Trophoblast cell (in vitro differentiated cells and primary cell): ENCODE results near the gene EFCAB9.
A peak's percentile ranks its signal among the peaks of the same experiment; 100 is the strongest.

Experiments used
- DNase-seq, 2 donors: peaks; one replicate each; pipeline ENCODE4 v3.0.0-alpha.2; 2016
- H2AFZ ChIP-seq: 2 replicates; pipeline ENCODE4 v1.6.1; 2013; ENCODE audit warnings: low read length, moderate library complexity, mild to moderate bottlenecking; ENCODE audit not compliant: insufficient read depth, poor library complexity
- H2AK5ac ChIP-seq: 2 replicates; pipeline ENCODE4 v1.6.1; 2013; ENCODE audit warnings: mild to moderate bottlenecking, low read length
- H2BK120ac ChIP-seq: 2 replicates; pipeline ENCODE4 v1.6.1; 2013; ENCODE audit warnings: low read length, mild to moderate bottlenecking, moderate library complexity; ENCODE audit not compliant: insufficient read depth, poor library complexity
- H2BK12ac ChIP-seq: 2 replicates; pipeline ENCODE4 v1.6.1; 2013; ENCODE audit warnings: mild to moderate bottlenecking, low read length, moderate library complexity
- H2BK5ac ChIP-seq: 2 replicates; pipeline ENCODE4 v1.6.1; 2013; ENCODE audit warnings: low read length, low read depth, moderate library complexity, mild to moderate bottlenecking; ENCODE audit not compliant: poor library complexity
- H3K14ac ChIP-seq: 2 replicates; pipeline ENCODE4 v1.6.1; 2013; ENCODE audit warnings: mild to moderate bottlenecking, low read length
- H3K18ac ChIP-seq: 2 replicates; pipeline ENCODE4 v1.6.1; 2013; ENCODE audit warnings: mild to moderate bottlenecking, low read length
- H3K23ac ChIP-seq: 2 replicates; pipeline ENCODE4 v1.6.1; 2013; ENCODE audit warnings: low read length
- H3K27ac ChIP-seq: 2 replicates; pipeline ENCODE4 v1.5.1; 2013; ENCODE audit warnings: low read depth, mild to moderate bottlenecking, inconsistent platforms, low read length, moderate library complexity
- H3K27me3 ChIP-seq: 2 replicates; pipeline ENCODE4 v1.6.1; 2013; ENCODE audit warnings: inconsistent platforms, mild to moderate bottlenecking, low read length, moderate library complexity; ENCODE audit not compliant: insufficient read depth
- H3K36me3 ChIP-seq, 2 experiments: 1 replicate in 1 of 2; 2 replicates in 1 of 2; pipeline ENCODE4 v1.6.1; 2013; ENCODE audit warnings: low read length in 2 of 2, mild to moderate bottlenecking in 2 of 2, moderate library complexity in 1 of 2; ENCODE audit not compliant: insufficient read depth in 2 of 2, control insufficient read depth in 1 of 2
- H3K4ac ChIP-seq: 2 replicates; pipeline ENCODE4 v1.6.1; 2013; ENCODE audit warnings: low read depth, mild to moderate bottlenecking, low read length, moderate library complexity
- H3K4me1 ChIP-seq, 2 experiments: 1 replicate in 1 of 2; 2 replicates in 1 of 2; pipeline ENCODE4 v1.6.1; 2013; ENCODE audit warnings: low read length in 2 of 2, mild to moderate bottlenecking in 2 of 2, moderate library complexity in 1 of 2; ENCODE audit not compliant: insufficient read depth in 2 of 2, control insufficient read depth in 1 of 2
- H3K4me2 ChIP-seq: 2 replicates; pipeline ENCODE4 v1.6.1; 2013; ENCODE audit warnings: inconsistent platforms, mild to moderate bottlenecking, low read length, moderate library complexity
- H3K4me3 ChIP-seq: 2 replicates; pipeline ENCODE4 v1.5.1; 2013; ENCODE audit warnings: mild to moderate bottlenecking, low read depth, low read length, inconsistent platforms
- H3K79me1 ChIP-seq: one replicate; pipeline ENCODE4 v1.6.1; 2013; ENCODE audit warnings: low read length
- H3K79me2 ChIP-seq: 2 replicates; pipeline ENCODE4 v1.6.1; 2013; ENCODE audit warnings: low read length, mild to moderate bottlenecking; ENCODE audit not compliant: control insufficient read depth, insufficient read depth, poor library complexity
- H3K9ac ChIP-seq: 2 replicates; pipeline ENCODE4 v1.6.1; 2013; ENCODE audit warnings: mild to moderate bottlenecking, low read length
- H3K9me3 ChIP-seq: 2 replicates; pipeline ENCODE4 v1.6.1; 2013; ENCODE audit warnings: low read depth, mild to moderate bottlenecking, control low read depth, inconsistent platforms, low read length; ENCODE audit not compliant: insufficient read depth
- H4K12ac ChIP-seq: 2 replicates; pipeline ENCODE4 v1.6.1; 2013; ENCODE audit warnings: low read depth, mild to moderate bottlenecking, low read length, moderate library complexity
- H4K8ac ChIP-seq: 2 replicates; pipeline ENCODE4 v1.6.1; 2013; ENCODE audit warnings: low read depth, mild to moderate bottlenecking, low read length, moderate library complexity
- H4K91ac ChIP-seq: one replicate; pipeline ENCODE4 v1.6.1; 2013; ENCODE audit warnings: low read depth, mild to moderate bottlenecking, low read length, moderate library complexity
- WGBS: extraction: QIAGEN DNeasy Blood & Tissue Kit; methylation state at CpG from one replicate; pipeline ENCODE4 v1.1.7; 2013; ENCODE audit warnings: missing lambda C conversion rate; ENCODE audit not compliant: insufficient read length, insufficient coverage; ENCODE audit errors: extremely low coverage; 5-methylcytosine and 5-hydroxymethylcytosine counted together

The EFCAB9 gene

DNA sequence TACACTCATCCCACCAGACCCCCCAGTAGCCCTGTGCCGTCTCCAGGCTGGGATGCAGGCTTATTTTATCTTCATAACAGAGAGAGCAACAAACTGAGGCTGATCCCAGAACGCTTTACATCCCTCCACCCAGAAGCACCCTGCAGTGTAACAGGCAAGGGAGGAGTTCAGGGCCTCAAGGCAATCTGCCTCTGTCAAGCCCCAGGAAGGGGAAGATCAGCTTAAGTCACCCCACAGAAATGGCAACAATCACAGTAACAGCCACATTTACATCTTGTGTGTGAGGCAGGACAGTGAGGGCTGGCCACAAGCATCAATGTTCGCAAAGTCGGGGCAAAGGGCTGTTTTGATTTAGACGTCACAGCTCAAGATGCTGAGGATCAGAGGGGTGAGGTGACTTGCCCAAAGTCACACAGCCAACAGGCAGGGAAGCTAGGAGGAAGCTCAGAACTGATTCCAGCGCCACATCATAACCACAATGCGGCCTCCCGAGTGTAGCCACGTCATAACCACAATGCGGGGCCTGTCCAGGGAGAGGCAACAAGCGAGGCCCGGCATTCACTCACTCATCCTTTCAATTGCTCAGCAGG lies 20.3 kb upstream of the EFCAB9 start:
- no peak overlapping the region for H4K8ac ChIP-seq
- no peak overlapping the region for H2BK120ac ChIP-seq
- no peak overlapping the region for H2BK5ac ChIP-seq
- no peaks in the 10 kb centered on the region for H3K27me3 ChIP-seq
- no peaks in the 10 kb centered on the region for H3K9me3 ChIP-seq
- H2AK5ac ChIP-seq: no peak overlapping the region
- peak overlapping the region; percentile 17 for H3K18ac ChIP-seq
- H4K91ac ChIP-seq: no peak overlapping the region
- no peak overlapping the region for H3K4me2 ChIP-seq
- H3K27ac ChIP-seq: no peak overlapping the region
- peak overlapping the region; percentile 18 for H3K14ac ChIP-seq
- H4K12ac ChIP-seq: no peak overlapping the region
- DNase-seq: peak; percentile 77 to 82
- no peak overlapping the region for H3K23ac ChIP-seq
- no peaks in the 10 kb centered on the region for H3K79me1 ChIP-seq
- no peak overlapping the region for H2BK12ac ChIP-seq
- H3K9ac ChIP-seq: peak overlapping the region; percentile 11
- peak overlapping the region; percentile 29 for H3K4ac ChIP-seq
- WGBS: no CpG with 5 or more reads among the region's 12 CpGs
- H3K36me3 ChIP-seq: peaks cover 0 to 11% of the 10 kb centered on the region in 2 experiments
- no peak overlapping the region for H2AFZ ChIP-seq
- peaks cover 18 to 20% of the 10 kb centered on the region in 2 experiments for H3K4me1 ChIP-seq
- H3K4me3 ChIP-seq: no peak overlapping the region
- H3K79me2 ChIP-seq: peaks cover 12% of the 10 kb centered on the region

DNA sequence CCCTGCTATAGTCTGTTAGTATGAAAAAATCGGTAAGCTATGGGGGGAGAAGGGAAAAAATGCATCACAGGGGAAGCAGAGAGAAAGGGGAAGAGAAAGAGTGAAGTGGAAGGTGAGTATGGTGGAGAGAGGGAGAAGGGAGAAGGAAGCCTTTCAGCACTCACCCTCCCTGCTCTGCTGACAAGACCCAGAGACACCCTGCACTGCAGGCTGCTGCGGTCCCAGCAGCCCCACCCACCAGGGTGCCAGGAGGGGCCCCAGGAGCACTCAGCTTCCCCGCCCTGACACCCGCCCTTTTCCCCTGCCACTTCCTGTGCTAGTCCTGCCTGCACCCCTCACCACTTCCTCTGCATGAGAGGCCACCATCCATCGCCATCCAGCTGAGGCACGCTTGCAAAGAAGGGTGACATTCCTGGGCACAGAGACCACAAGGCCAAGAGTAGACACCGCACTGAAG lies 18.7 kb upstream of the EFCAB9 start:
- Histone ChIP-seq H4K12ac (no peak overlapping the region), H2BK12ac (no peak overlapping the region), H3K27ac (no peak overlapping the region), H3K4me1 (peaks cover 25 to 34% of the 10 kb centered on the region in 2 experiments), H2BK5ac (no peak overlapping the region), H2BK120ac (no peak overlapping the region), H2AFZ (no peak overlapping the region), H3K23ac (no peak overlapping the region), H3K14ac (no peak overlapping the region), H3K36me3 (peaks cover 0 to 9% of the 10 kb centered on the region in 2 experiments), H3K4ac (no peak overlapping the region), H3K4me3 (no peak overlapping the region), H4K8ac (no peak overlapping the region), H3K79me2 (peaks cover 10% of the 10 kb centered on the region), H3K9me3 (no peaks in the 10 kb centered on the region), H3K27me3 (no peaks in the 10 kb centered on the region), H2AK5ac (no peak overlapping the region), H3K18ac (no peak overlapping the region), H3K9ac (no peak overlapping the region), H4K91ac (no peak overlapping the region), H3K79me1 (peaks cover 7% of the 10 kb centered on the region), H3K4me2 (no peak overlapping the region)
- no CpG with 5 or more reads among the region's 7 CpGs for WGBS
- no peak for DNase-seq

DNA sequence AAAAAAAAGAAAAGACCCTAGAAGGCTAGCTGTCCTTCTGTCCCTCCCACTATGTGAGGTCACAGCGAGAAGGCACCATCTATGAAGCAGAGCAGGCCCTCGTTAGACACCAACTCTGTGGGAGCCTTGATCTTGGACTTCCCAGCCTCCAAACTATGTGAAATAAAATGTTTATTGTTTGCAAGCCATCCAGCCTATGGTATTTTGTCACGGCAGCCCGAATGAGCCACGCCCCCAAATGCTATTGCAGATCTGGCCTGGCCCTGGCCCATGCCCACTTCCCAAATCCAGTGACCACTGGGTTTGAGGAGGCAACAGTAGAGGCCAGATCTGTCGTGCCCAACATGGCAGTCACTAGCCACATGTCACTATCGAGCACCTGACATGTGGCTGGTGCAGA lies 16.8 kb upstream of the EFCAB9 start:
- no peak overlapping the region for H4K91ac ChIP-seq
- H3K36me3 ChIP-seq: peaks cover 2 to 10% of the 10 kb centered on the region in 2 experiments
- H3K4ac ChIP-seq: peak overlapping the region; percentile 13
- H3K4me1 ChIP-seq: peaks cover 25 to 35% of the 10 kb centered on the region in 2 experiments
- H4K12ac ChIP-seq: no peak overlapping the region
- no peak overlapping the region for H2BK5ac ChIP-seq
- H2BK12ac ChIP-seq: no peak overlapping the region
- no peak overlapping the region for H3K4me2 ChIP-seq
- H2BK120ac ChIP-seq: no peak overlapping the region
- no peak overlapping the region for H2AK5ac ChIP-seq
- H3K14ac ChIP-seq: no peak overlapping the region
- no peak overlapping the region for H3K27ac ChIP-seq
- H3K9ac ChIP-seq: no peak overlapping the region
- no peak overlapping the region for H2AFZ ChIP-seq
- no CpG with 5 or more reads among the region's 7 CpGs for WGBS
- peaks cover 10% of the 10 kb centered on the region for H3K79me2 ChIP-seq
- H3K9me3 ChIP-seq: peaks cover 2% of the 10 kb centered on the region
- H3K27me3 ChIP-seq: no peaks in the 10 kb centered on the region
- no peak overlapping the region for H3K18ac ChIP-seq
- DNase-seq: peak in 1 of 2 donors; percentile 15
- no peak overlapping the region for H3K23ac ChIP-seq
- H3K4me3 ChIP-seq: no peak overlapping the region
- no peak overlapping the region for H4K8ac ChIP-seq
- peaks cover 7% of the 10 kb centered on the region for H3K79me1 ChIP-seq

DNA sequence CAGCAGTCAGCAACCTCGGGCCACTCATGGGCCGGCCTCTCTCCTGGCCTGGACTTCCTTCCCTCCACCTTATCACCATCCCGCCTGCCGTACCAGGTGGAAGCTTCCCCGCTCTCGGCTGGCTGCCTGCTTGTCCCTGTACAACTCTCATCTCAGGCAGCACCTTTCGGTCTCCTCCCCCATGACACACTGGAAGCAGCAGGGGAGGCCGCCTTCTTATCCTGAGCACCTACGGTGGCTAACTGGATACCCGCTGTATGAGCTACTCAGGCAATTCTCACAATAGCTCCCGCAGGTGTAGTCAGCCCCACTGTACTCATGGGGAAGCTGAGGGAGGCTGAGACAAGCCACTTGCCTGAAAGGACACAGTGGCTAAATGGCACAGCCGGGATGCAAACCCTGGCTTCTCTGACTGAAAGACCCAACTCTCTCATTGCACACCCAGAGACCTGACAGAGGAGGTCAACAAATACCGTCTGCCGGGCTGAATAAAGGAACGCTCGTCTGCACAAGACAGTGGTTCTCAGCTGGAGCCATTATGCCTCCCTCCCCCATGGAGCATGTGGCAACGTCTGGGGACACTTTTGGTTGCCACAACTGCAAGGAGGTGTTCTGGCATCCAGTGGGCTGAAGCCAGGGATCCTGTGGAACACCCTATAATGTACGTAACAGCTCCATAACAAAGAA lies 15.5 kb upstream of the EFCAB9 start:
- peak; percentile 36 to 54 for DNase-seq
- H2BK5ac ChIP-seq: no peak overlapping the region
- no peak overlapping the region for H2AK5ac ChIP-seq
- no CpG with 5 or more reads among the region's 18 CpGs for WGBS
- H3K27me3 ChIP-seq: no peaks in the 10 kb centered on the region
- H4K12ac ChIP-seq: no peak overlapping the region
- H3K18ac ChIP-seq: no peak overlapping the region
- peaks cover 2% of the 10 kb centered on the region for H3K9me3 ChIP-seq
- peaks cover 2 to 7% of the 10 kb centered on the region in 2 experiments for H3K36me3 ChIP-seq
- H3K4me2 ChIP-seq: no peak overlapping the region
- H2BK12ac ChIP-seq: peak overlapping the region; percentile 6
- no peak overlapping the region for H3K23ac ChIP-seq
- H3K27ac ChIP-seq: no peak overlapping the region
- H3K79me1 ChIP-seq: peaks cover 7% of the 10 kb centered on the region
- peaks cover 20 to 32% of the 10 kb centered on the region in 2 experiments for H3K4me1 ChIP-seq
- no peak overlapping the region for H4K91ac ChIP-seq
- peak overlapping the region; percentile 17 for H3K4ac ChIP-seq
- H3K9ac ChIP-seq: no peak overlapping the region
- H3K4me3 ChIP-seq: no peak overlapping the region
- no peak overlapping the region for H2AFZ ChIP-seq
- H4K8ac ChIP-seq: no peak overlapping the region
- no peak overlapping the region for H2BK120ac ChIP-seq
- peaks cover 5% of the 10 kb centered on the region for H3K79me2 ChIP-seq
- no peak overlapping the region for H3K14ac ChIP-seq
